GM18861 (cell line): ENCODE results near the gene MELTF.

Source experiments
- ATAC-seq: cut with Tn5 transposase; IDR thresholded peaks from one replicate; pipeline ENCODE4 v1.9.1; 2021; ENCODE audit not compliant: unreplicated experiment

MELTF gene

DNA sequence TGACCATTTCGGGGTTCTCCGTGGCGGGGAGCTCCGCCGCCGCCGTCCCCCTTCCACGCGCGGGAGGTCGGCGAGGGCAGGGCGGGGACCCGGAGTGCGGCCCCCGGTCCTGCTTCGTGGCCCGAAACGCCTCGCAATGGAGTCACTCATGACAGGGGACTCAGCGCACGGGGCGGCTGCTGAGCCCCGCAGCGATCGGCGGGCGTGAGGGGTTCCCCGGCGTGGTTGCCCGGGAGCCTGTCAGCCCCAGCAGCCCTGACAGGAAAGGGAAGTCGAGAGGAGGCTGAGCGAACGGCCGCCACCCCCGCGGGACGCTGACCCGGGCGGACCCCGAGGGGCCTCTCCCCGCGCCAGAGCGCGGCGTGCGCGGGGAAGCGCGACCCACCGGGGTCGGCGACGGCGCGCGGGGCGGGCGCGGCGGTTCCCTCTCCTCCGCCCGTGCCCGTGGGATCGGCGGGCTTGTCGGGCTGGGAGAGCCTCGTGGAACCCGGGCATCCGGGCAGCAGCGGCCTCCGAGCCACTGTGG, 60.4 kb downstream of the MELTF start:
- peak; percentile 29 for ATAC-seq

DNA sequence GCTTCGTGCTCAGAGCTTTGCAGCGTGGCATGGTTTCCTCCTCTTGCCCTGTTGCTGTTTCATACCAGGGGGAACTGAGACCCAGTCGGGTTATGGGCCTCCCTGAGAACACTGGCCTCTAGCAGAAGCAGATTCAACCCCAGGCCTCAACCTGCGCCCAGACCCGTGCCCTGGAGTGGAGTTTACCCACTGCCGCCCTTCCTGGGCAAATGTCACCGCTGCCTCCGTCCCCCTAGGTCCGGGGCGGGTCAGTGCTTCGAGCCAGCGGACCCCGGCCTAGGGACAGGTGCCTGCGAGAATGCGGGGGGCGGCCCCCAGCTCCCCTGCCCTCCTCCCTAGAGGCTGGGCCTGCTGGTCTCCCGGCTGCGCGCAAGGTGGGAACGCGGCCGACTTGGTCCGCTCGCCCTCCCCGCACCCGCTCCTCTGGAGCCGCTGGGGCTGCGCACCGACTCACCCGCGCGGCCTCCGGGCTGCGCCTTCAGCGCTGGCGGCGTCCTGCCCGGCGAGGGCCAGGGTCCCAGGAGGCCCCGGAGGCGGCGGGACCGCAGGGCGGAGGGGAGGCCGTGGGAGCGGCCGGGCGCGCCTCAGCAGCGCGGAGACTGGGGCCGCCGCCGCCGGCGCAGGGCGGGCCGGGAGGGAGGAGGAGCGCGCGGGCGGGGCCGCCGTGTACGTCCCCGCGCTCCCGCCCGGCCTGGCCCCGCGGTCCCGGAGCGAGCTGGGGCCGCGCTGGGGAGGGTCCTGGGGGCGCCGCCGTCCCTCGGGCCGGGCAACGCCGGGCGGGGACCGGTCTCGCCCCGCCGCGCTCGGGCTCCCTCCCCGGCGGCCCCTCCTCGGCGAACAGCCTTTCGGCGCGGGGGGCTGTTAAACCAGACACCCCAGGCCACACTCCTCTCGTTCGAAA, 61.1 kb downstream of the MELTF start, which contains the start of gene PIGZ:
Gene PIGZ (minus strand): TSS at position 601 of the 901 bp plus-strand sequence. CDS start 16,802 bp downstream, outside the sequence.
- ATAC-seq: peak; percentile 43

DNA sequence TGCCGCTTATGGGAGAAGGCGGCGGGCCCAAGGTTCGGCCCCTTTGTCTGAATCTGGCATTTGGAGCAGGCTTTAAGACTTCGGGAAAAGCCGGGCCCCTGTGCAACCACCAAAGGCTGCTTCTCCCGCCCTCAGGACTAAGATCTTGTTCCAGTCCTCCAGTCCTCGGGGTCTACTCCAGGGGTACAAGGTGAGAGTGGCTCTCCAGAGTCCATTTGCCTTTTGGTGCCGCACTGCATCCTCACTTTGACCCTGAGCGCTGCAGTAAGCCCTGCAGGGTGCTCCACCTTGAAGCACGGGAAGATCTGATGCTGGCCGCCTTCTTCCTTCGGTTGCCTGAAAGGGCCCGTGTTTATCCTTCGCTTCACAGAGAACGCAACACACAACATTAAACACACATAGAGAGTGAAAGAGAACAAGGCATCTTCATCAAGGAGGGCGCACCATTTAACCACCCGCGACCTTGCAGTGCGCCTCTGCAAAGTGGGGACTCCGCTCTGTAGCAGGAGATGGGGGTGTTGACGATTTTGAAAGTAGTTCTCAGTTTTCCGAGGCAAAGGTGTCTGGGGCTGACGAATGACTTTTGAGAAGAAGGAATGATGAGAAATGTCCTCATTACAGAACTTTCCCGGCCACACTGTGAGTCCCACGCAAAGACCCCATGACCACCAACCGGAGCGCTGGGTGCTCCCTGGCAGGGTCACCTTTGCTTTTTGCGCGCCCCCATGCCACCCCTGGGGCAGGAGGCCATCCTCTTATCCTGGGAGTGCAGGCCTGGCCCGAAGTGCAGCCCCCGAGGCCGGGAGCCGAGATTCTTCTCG, 62.0 kb downstream of the MELTF start:
- no peak for ATAC-seq

DNA sequence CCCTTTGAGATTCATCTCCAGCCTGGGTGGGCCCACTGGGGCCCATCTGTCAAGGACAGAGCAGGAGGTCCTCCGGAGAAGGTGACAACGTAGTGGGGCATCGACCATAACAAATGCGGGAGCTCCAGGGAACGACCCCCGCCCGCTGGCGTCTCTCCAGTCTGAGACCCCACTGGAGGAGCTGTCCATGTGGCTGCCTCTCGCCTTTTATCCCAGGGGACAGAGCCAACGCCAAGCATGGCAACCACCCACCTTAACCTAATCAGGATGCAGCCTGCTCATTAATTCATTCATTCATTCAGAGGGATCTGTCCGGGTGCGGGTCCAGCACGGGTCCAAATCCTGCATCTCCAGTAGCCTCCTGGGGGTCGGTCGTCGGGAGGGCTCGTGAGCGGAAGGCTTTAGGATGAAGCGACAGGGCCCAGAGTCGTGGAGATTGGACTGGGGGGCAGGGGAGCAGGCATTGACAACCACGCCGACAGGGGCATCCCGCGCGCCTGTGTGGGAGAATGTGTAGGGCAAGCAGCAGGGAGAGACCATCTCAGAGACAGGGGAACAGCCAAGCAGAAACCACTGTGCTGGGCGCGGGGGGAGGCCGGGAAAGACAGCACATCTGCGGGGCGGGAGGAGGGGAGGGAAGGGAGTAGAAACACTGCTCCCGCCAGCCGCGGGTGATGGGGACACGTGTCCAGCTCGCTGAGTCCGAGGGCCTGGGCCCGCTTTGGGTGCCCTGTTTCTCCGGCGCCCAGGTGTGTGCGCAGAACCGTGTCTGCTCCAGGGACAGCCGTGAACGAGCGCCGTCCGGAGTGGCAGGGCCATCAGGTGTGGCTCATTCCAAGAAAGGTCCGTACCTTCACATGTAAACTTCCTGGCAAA, 62.9 kb downstream of the MELTF start:
- ATAC-seq: no peak

DNA sequence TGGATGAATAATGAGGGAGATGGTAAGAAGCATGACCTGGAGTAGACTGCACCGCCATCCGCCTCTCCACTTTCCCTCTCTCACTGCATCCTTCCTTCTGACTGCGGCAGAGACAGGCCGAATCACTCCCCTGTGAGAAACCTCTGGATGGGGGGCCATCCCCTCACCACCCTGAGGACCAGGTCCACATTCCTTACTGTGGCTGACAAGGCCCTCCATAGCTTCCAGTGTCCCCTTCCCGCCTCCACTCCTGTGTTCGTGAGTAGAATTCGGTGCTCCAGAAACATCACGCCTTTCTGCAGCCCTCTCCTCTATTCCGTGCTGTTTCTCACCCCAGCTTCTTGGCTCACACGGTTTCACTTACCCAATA, 63.8 kb downstream of the MELTF start:
- ATAC-seq: no peak

DNA sequence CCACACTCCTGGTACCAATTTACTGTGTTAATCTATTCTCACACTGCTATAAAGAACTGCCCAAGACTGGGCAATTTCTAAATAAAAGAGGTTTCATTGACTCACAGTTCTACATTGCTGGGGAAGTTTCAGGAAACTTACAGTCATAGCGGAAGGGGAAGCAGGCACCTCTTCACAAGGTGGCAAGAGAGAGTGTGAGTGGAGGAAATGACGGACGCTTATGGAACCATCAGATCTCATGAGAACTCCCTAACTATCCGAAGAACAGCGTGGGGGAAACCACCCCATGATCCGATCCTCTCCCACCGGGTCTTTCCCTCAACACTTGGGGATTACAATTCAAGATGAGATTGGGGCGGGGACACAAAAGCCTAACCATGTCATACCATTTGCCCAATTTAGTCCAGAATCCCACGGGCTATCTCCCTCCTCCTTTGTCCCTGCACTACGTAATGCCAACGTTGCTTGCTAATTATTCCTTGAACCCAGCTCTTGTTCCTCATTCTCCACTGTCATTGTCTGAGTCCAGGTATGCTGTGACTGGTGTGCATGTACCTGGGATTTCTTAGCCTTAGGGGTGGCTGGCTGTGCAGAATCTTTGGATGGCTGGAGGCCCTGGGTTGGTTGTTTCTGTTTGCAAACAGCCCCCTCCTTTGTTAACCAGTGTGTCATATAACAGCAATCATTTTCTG, 64.4 kb downstream of the MELTF start:
- ATAC-seq: no peak

DNA sequence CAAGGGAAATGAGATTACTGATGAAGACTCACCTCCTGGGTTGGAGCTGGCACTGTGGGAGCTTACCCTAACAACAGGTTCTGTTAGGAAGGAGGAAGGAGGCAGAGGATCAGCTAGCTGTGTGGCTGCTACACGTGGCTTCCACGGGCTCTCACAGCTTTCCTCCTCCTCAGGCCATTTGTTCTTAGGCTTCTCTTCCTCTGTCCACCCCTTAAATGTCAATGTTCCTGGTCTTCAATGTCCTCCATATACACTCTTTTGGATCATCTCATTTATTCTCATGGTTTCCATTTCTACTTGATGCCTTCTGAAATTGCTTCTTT, 66.0 kb downstream of the MELTF start:
- ATAC-seq: no peak

DNA sequence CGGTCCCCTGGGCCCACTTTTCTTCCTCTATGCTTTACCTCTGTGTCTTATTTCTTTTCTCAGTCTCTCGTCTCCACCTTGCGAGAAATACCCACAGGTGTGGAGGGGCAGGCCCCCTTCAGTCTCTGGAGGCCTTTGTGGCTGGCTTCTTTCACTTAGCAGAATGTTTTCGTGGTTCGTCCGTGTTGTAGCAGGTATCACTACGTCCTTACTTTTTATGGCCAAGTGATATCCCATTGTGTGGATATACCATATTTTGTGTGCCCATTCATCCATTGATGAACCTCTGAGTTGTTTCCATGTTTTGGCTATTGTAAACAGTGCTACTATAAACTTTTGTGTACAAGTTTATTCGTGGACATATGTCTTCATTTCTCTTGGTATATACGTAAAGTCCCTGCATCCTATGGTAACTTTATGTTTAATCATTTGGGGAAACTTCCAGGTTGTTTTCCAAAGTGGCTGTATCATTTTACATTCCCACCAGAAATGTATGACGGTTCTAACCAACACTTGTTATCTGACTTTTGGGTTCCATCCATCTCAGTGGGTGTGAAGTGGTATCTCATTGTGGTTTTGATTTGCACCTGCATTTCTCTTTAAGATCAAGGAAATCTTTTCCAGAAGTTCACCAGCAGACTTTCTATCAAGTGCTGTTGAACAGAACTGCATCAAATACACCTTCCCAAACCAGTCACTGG, 66.5 kb downstream of the MELTF start:
- ATAC-seq: peak; percentile 47

DNA sequence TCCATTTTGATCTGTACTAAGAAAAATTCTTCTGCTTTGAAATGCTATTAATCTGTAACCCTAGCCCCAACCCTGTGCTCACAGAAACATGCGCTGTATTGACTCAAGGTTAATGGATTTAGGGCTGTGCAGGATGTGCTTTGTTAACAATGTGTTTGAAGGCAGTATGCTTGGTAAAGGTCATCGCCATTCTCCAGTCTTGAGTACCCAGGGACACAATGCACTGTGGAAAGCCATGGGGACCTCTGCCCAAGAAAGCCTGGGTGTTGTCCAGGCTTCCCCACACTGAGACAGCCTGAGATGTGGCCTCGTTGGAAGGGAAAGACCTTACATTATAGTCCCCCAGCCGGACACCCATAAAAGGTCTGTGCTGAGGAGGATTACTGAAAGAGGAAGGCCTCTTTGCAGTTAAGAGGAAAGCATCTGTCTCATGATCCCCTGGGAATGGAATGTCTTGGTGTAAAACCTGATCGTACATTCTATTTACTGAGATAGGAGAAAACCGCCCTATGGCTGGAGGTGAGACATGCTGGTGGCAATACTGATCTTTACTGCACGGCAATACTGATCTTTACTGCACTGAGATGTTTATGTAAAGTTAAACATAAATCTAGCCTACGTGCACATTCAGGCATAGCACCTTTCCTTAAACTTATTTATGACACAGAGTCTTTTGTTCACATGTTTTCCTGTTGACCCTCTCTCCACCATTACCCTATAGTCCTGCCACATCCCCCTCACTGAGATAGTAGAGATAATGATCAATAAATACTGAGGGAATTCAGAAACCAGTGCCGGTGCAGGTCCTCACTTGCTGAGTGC, 67.3 kb downstream of the MELTF start:
- ATAC-seq: peak; percentile 32

DNA sequence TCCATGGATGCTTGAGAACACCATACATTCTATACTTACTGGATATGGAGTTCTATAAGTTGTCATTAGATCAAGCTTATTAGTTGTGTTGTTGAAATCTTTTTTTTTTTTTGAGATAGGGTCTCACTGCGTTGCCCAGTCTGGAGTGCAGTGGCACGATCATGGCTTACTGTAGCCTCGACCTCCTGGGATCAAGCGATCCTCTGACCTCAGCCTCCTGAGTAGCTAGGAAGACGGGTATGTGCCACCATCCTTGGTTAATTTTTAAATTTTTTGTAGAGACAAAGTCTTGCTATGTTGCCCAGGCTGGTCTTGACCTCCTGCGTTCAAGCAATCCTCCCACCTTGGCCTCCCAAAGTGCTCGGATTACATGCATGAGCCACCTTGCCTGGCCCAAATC, 74.8 kb downstream of the MELTF start:
- ATAC-seq: no peak
